Erythroblast (primary cell): Measurements from ENCODE around the gene LIG3.

ENCODE experiments used
- GATA1 ChIP-seq: IDR thresholded peaks from 2 replicates; pipeline ENCODE4 v1.6.1; 2011; ENCODE audit warnings: low read depth, mild to moderate bottlenecking, control low read depth, low read length, moderate library complexity
- POLR2A ChIP-seq: IDR thresholded peaks from 2 replicates; pipeline ENCODE4 v1.6.1; 2011; ENCODE audit warnings: mild to moderate bottlenecking, low read length

GRCh38 chr17:34979650-34980352 is 511 bp upstream of the LIG3 start:
- TF ChIP-seq POLR2A (no peak), GATA1 (no peak)
